Stimulated activated CD8-positive, alpha-beta memory T cell treated with anti-CD3 and anti-CD28 coated beads, Interleukin-4, amount 100 ng/mL, for 24 hours (primary cell): ENCODE measurements around the gene KRT7.

Experiments
- DNase-seq: peaks from one replicate; pipeline ENCODE4 v3.0.0-alpha.2; 2020; ENCODE audit warnings: low read depth

Gene KRT7

DNA sequence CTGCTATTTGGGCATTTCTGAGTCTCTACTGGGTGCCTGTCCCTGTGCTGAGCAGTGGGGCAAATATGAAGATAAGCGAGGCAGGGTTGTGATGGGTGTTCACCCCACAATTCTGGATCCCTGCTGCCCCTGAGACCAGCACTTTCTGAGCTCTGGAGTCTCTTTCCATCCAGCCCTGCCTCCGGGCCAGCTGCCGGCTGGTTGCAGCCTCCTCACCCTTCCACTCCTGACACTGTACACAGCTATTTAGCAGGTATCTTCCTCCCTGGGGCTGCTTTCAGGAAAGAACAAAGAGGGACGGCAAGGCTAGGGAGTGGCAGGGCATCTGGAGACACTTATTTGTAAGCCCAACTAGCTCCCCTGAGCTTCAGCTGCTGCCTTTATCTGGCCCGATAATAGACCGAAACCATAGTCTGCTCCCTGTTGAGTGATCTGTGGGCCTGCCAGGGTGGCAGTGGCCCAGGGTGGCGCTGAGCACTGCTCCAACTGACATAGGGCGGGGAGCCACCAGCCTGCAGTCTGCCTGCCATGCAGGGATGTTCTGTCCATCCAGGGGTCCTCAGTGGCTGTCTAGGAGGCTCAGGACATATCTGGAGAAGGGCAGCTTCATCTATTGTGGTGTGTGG is 33.6 kb upstream of the KRT7 start:
- DNase-seq: no peak

DNA sequence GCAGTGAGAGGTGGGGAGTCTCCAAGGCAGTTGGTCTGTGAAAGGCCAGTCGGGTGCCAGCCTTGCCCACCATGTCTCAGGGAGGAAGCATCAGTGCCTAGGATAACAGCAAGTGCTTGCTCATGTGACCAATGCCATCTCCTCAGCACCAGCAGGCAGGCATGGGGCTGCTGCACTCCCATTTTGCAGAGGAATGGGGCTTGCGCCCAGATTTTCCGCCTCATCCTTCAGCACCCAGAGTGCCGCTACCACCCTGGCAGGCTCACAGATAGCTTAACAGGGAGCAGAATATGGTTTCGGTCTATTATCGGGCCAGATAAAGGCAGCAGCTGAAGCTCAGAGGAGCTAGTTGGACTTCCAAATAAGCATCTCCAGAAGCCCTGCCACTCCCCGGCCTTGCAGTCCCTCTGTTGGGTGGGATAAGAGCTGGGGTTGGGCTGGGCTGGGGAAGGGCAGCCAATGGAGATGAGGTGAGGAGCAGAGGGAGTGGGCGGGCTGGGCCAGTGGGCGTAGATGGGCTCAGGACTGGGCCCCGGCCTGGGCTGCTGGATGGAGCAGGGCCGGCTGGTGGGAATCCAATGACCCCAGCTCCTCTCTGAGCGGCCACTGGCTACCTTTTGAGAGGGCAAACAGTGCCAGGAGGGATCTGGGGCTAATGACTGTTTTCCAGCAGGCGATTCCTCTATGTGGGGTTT is 32.8 kb upstream of the KRT7 start:
- DNase-seq: no peak

- DNase-seq: no peak
These were observed 32.1 kb upstream of the KRT7 start for GRCh38 chr12:52200781-52201450.

DNA sequence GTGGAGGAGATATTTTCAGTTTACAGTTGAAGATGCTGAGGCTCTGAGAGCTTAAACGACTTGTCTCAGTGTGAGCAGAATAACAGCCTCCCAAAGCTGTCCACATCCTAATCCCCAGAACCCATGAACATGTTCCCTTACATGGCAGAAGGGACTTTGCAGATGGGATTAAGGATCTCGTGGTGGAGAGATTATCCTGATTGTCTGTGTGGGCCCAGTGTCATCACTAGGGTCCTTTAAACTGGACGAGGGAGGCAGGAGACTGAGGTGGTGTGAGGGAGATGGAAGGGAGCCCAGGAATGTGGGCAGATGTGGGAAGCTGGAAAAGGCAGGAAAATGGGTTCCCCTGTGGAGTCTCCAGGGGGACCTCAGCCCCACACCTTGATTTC is 31.6 kb upstream of the KRT7 start:
- no peak for DNase-seq

DNA sequence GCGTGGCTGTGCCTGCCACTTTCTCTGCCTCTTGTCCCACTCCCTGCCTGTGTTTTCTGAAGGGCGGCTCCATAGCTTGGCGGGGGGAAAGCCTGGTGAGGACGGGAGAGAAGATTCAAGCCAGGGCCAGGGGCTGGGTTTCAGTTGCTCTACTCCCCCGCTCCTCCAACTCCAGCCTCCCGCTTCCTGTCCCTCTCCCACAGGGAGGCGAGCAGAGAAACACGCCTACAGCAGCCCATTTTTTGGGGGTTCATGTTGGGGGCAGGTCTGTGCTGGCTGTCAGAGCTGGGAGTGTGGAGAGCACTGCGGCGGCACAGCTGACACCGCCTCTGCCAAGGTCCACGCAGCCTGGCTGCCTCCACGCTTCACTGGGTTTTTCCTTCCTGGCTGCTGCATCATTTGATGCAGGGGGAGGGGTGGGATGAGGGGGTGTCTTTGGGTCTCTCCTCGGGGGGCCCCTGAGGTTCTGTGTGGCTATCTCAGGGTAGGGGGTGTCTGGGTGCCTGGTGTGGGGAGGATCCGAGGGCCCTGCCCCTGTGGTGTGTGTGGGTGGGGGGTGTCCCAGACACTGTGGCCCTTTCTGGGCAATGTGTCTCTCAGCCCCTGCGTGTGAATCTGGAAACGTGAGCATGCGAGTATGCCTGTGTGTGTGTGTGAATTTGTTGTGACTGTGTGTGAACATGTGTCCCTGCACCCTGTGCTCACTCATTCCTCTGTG is 30.5 kb upstream of the KRT7 start:
- no peak for DNase-seq

- no peak for DNase-seq
These were observed 29.7 kb upstream of the KRT7 start for GRCh38 chr12:52203079-52203921.

GRCh38 chr12:52204095-52204930 is 28.7 kb upstream of the KRT7 start:
- no peak for DNase-seq

DNA sequence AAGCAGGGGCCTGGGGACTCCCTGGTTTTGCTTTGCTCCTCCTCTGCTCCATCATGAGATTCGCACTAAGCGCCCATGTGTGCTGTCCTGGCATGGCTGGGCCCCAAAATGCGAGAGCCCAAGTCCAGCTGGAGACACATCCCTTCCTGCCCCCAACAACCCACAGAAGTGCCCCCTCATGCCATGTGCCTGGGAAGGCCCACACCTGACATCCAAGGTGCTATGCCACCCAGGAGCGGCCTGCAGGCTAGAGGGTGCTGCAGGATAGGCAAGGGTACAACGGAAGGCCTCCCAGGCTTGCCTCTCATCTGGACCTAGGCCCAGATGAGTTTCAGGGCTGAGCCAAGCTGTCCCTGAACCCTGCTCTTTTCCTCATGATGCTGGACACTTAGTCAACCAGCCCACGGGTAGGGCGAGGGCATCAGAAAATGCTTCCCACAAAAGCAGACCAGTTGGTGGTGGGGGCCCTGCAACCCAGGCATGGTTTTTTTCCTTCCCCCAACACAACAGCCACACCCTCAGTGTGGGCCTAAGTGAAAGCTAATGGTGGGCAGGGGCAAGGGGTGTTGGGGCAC is 28.0 kb upstream of the KRT7 start:
- DNase-seq: no peak

- no peak for DNase-seq
These were observed 27.3 kb upstream of the KRT7 start for GRCh38 chr12:52205612-52206303.

DNA sequence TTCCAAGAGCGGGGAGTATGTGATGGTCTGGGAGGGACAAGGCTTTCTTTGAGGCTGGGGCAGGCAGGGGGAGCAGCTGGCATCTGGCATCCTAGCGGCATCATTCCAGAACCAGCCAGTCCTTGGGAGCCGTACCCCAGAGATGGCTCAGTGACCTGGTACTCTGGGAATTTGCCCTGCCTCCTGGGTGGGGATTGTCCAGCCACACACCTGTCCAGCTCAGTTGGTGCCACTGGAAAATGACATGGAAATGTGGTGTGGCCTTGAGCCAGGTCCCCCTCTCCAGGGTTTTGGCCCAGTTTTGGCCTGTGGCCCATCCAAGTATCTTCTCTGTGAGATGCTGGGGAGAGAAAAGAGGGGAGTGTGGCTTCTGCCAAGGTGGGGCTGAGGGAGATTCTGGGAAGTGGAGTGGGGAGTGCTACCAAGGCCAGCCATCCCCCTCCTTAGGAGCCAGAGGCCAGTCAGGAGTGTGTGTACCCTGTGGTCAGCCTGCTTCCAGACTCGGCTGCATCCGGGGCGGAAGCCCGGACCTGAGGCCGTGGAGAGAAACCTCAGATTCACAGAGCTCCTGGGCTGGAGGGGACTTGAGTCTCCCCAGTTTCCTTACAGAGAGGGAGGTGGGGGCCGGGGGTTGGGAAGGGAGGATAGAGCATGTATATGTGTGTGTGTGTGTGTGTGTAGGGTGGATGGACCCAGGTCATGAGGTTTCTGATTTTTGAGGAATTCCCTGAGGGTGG is 26.6 kb upstream of the KRT7 start:
- DNase-seq: no peak

- DNase-seq: no peak
These were observed 25.9 kb upstream of the KRT7 start for GRCh38 chr12:52207106-52207505.

GRCh38 chr12:52207895-52208294 is 25.1 kb upstream of the KRT7 start:
- no peak for DNase-seq

GRCh38 chr12:52208424-52209165 is 24.4 kb upstream of the KRT7 start:
- DNase-seq: no peak

GRCh38 chr12:52209321-52209720 is 23.7 kb upstream of the KRT7 start:
- DNase-seq: no peak

DNA sequence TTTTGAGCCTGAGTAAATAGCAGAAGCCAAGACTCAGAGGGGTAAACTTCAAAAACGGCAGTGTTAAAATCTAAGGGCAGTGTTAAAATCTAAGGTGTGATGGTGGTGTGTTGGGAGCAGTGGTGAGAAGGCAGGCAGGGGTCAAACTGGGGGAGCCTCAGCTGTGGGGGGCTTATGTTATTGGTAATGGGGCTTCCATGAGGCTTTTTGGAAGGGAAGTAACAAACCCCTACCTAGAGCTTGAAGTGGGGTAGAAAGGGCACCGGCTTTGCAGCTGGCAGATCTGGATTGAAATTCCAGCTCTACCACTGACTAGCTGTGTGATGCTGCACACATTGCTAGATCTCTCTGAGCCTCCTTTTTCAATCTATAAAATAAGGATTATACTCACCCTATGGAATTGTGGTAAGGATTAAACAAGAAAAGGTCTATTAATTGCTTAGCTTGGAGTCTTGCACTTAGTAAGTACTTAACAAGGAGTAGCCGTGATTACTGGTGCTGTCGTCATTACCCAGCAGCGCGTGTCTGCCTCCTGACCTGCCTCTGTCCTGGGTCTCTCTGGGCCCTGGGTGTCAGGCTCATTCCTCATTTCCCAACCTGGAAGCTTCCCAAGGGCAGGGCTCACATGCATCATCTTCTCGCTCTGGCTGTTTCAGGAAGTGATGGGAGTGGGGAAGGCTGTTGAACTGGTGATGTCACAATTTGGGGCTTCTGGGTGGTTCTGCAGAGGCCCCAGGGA is 22.7 kb upstream of the KRT7 start:
- no peak for DNase-seq

DNA sequence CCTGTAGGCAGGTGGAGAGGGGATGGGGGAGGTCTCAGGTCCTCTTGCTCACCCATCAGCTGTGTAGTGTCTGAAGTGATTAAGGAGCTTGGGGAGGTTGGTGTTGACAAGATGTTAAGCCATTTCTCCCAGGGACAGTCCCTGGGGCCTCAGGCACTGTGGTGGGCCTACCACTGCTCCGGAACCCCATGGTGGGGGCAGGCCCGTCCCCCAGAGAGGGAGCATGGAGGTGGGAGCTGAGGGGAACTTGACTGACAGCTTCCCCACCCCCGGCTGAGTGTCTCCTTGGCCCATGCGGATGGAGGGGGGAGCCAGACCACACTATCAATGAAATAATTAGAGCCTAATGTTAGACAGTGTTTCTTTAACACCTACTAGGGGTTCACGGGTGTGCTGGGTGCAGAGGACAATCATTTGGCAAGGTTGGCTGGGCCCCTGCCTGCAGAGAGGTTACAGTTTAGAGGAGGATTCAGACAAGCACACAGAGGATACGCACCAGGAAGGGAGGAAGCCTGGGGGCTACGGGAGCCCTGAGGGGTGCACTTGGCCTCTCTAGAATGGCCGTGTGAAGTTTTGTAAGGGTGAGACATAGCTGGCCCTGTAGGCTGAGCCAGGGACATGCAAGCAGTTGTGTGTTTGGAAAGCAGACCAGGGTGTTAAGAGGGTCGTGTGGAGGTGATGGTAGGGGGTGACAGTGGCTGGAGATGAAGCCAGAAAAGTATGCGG is 22.0 kb upstream of the KRT7 start:
- DNase-seq: no peak
